ENCODE measurements around the gene R3HDM2.

- peak in 1 of 6 experiments; percentile 14 for TF ChIP-seq CTCF (IDR thresholded peaks at IDR 0.05)
- TF ChIP-seq POLR2A (IDR thresholded peaks at IDR 0.05), result no peak
Observed at GRCh38 chr12:57299514-57300016, 131.3 kb downstream of the R3HDM2 start.
